GM18520 (cell line): ENCODE data around the gene MYOCOS.
"Not testable (repeated sequence)": the region's sequence is repeated elsewhere in the genome, so short reads cannot be mapped to it uniquely, and the experiment has no call there.

ENCODE experiments used
- ATAC-seq: cut with Tn5 transposase; IDR thresholded peaks from one replicate; pipeline ENCODE4 v1.9.1; 2021; ENCODE audit not compliant: unreplicated experiment

The MYOCOS gene, protein sequence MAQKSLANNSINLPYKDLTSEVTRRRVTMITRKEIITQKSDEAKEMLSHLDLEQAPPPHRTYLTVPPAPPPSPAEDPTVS

DNA sequence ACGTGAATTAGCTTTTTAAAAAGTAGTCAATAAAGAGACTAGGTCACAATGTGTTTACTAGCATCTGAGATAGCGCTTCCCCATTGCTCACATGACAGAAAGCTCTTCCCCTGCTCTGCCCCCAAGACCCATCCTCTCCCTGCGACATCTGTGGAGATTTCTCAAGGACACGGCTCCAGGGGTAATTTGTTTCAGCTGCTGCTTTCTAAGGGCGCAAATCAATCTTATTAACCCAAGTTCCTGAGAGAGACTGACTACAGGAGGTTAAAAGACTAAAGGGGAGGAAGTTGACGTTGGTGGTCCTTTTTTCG is at the start of gene MYOCOS:
Gene MYOCOS (plus strand): TSS at position 92 of the 311 bp plus-strand sequence. CDS start 1,641 bp downstream, outside the sequence.
- ATAC-seq: no peak

DNA sequence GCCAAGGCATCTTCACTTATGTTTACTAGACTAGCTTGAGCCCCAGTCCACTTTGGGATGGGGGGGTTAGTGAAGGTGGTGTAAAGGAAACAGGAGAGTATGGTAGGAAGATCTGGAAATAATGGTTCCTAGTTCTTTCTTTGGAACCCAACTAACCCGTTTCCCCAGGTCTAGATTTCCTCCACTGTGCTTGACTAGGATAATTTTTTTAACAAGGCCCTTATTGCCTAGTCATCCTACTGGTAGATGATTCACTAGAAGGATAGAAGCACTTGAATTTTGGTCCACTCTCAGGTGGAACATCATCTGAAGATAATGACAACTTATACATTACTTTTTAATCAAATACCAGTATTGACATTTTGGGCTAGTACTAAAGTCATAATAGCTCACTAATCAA is 45.9 kb upstream of the MYOCOS start:
- no peak for ATAC-seq

DNA sequence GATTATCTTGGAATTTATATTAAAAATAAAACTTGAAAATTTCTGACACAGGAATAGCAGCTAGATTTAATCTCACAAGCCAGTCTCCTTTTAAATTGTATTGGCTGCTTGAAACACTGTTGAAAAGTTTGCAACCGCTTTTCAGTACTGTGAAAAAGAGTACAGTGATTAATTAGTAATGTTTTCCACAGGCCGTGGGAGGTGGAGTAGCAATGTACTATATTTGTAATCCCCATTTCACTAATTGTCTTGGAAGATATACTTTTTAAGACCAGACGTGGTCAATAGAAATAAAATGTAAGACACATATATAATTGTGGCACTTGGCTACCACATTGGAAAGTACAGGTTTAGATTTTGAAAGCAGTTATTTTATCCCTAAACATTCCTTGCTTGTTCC is 40.8 kb upstream of the MYOCOS start:
- ATAC-seq: no peak

DNA sequence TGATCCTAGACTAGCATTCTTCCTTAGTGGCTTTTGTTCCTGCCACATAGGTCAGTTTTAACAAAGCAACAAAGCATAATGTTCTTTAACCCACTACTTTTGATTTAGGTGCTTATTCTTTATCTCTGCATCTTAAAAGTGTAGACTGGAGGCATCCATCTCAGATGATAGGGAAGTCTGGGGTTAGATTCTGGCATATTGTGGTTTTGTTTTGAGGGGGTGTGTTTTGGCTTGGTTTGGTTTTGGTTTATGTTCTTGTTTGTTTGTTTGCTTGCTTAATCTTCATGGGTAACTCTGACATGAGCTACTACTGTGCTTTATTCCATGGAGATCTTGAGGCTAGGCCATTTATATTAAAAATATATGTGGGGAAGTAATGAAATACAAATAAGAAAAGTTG is 40.3 kb upstream of the MYOCOS start:
- no peak for ATAC-seq

DNA sequence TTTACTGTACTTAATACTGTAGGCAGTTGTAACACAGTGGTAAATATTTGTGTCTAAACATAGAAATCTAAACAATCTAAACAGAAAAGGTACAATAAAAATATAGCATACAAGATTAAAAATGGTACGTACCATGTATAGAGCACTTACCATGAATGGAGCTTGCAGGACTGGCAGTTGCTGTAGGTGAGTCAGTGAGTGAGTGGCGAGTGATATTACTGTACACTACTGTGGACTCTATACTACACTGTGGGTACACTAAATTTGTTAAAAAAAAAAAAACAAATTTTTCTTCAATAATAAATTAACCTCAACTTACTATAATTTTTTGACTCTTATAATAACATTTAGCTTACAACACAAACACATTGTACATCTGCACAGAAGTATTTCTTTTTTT is 39.5 kb upstream of the MYOCOS start:
- ATAC-seq: no peak

DNA sequence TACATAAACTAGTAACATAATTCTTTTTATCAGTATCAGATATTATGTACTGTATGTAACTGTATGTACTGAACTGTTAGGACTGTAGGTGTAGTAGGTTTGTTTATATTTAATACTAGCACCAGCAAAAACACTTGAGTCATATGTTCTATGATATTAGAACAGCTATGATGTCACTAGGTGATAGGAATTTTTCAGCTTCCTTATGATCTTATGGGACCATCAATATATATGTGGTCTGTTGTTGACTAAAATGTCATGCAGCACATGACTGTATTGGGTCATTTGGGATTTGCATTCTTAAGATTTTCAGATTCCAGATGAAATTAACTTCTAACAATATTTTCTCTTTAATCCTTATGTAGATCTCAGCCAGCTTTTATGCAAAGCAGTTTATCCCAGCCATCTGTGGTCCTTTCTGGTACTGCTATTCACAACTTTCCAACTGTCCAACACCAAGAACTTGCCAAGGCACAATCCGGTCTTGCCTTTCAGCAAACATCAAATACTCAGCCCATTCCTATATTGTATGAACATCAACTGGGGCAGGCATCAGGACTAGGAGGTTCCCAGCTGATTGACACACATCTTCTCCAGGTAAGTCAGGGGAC is 38.3 kb upstream of the MYOCOS start:
- ATAC-seq: no peak

DNA sequence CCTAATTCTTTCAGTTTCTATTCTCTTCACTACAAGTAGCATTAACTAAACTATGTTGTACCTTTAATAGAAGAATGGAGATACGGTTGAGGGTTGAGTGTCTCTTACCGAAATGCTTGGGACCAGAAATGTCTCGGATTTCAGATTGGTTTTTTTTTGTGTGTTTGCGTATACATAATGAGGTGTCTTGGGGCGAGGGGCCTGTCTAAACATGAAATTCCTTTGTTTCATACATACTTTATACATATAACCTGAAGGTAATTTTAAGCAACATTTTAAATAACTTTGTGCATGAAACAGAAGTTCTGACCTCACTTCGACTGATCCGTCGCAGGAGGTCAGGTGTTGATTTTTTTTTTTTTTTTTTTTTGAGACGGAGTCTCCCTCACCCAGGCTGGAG is 36.3 kb upstream of the MYOCOS start:
- no peak for ATAC-seq

DNA sequence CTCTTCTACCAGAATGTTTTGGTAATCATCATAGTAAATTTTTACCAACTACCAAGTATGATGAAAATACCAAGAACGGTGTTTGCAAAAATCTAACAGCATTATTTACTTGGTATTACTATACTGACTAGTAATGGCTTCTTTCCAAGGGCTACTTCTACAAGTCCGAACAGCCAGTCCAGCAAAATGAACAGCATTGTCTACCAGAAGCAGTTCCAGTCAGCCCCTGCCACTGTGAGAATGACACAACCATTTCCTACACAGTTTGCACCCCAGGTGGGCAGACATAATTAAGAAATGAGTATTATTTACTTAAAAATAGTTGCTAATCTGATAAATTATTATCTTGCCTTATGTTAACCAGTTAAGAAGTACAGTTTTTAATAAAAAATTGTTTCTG is 33.8 kb upstream of the MYOCOS start:
- ATAC-seq: no peak

DNA sequence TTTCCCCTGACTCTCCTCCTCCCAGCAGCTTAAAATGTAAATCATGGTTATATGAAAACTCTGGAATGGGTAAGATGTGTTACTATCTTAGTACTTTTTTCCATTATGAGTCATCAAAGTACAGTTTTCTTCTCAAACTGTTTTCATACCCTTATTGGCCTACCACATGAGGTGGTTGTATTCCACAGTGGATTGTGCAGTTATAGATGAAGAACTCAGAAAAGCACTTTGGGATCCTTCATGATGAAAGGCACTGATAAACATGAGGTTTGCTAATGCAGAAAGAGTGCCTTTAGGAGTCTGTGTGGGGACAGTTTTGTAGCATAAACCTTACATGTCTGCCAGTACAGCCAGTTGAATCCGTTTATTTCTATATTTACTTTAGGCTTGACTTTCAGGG is 32.0 kb upstream of the MYOCOS start:
- ATAC-seq: no peak

DNA sequence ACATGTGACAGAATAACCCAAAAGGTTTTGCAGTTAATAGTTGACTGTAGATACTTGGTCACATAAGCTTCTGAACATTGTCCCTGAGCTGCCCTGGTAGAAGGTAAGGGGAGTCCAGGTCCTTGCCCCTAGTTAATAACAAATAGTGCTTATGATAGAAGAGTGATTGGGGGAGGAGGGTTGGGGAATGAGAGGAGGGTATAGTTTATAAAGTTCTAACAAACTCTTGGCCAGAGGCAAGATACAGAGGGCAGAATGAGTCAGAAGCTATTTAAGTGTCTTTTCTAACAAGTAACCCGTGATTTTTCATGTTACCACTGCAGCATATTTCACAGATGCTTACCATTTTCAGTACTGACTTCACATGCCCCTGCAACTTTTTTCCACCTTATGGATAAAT is 26.7 kb upstream of the MYOCOS start:
- ATAC-seq: no peak

DNA sequence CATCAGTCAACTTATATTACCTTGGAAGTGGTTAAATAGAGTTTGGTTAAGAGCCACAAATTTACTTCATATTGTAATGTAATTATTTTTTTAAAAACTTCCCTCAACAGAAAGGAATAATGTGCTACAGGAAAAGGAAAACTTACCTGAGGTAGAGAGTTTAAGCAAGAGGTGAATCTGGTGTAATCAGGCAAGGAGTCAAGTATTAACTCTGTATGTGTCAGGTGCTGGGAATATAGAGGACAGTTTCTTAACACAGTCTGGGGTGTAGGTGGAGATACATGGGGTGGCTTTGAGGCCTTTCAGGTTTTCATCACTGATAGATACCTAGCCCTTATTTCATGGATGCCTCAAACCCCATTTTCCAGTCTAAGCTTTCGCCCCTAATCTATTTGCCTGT is 25.9 kb upstream of the MYOCOS start:
- no peak for ATAC-seq

DNA sequence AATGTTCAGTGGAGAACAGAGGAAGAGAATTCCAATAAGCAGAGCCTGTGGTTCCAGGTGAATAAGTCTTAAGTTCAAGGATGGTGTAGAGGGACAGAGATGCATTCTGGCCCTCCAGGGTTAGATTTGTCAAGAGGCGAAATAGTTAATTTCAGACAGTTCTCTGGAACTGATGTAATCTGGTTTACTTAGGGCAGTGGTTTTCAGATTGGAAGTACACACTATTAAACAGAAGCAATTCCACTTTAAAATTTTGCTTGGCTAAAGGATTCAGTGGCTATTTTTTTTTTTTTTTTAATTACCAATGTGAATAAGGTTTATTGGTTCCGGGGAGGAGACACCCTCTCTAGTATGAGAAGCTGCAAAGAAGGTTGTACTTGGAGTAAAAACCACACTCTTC is 25.3 kb upstream of the MYOCOS start:
- ATAC-seq: no peak

DNA sequence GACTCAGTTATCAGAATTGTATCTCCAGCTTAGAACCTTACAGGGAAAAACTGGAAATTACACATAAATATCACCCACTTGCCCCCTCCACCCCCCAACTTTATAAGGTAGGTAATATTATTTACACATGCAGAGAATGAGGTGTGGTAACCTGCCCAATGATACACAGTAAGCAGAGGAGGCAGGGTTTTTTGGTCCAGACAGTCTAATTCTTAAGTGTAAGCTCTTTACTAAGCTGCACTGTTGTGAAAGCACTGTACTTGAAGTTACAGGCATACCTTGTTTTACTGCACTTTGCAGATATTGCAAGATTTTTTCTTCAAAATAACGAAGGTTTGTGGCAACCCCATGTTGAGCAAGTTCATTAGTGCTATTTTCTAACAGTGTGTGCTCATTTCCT is 24.8 kb upstream of the MYOCOS start:
- no peak for ATAC-seq

DNA sequence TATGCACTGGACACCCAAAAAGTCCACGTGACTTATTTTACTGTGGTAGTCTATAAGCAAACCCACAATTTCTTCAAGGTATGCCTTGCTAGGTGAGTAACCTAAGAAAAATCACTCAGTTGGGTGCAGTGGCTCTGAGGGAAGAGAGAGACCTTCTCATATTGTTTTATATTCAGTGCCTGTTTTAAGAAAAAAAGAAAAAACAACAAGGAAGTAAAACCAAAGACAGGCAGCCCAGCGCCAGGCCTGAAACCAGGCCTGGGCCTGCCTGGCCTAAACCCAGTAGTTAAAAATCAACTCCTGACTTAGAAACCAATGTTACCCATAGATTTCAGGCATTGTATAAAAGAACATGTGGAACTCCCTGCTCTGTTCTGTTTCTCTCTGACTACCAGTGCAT is 21.7 kb upstream of the MYOCOS start:
- not testable (repeated sequence) for ATAC-seq

DNA sequence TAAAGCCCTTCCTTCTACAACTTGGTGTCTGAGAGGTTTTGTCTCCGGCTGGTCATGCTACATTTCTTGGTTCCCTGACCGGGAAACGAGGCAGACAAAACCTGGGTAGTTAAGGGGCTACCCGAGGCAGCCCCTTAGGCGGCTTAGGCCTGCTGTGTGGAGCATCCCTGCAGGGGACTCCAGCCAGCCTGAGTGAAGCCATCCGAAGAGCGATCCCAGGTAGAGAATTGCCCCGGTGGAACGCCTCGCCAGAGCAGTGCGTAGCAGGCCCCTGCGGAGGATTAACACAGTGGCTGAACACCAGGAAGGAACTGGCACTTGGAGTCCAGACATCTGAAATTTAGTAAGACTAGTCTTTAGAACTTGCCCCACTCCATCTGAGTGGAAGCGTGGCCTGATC is 21.2 kb upstream of the MYOCOS start:
- no peak for ATAC-seq

DNA sequence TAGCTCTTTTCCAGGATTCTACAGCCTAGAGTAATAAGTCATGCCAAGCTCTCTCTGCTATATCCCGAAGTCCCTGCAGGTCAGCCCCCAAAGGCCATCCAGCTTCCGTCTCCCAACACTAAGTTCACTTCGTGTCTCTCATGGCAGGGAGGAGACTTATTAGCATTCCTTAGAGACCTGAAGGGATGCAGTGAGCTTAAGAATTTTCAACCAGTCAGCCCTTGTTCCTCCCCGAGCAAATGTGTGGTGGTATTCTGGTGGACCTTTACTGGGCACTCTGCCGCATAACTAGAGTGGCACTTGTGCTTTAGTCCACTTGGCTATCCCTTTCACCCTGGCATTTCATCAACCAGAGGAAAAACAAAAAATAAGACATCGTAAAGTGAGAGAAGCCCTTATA is 19.0 kb upstream of the MYOCOS start:
- ATAC-seq: not testable (repeated sequence)

DNA sequence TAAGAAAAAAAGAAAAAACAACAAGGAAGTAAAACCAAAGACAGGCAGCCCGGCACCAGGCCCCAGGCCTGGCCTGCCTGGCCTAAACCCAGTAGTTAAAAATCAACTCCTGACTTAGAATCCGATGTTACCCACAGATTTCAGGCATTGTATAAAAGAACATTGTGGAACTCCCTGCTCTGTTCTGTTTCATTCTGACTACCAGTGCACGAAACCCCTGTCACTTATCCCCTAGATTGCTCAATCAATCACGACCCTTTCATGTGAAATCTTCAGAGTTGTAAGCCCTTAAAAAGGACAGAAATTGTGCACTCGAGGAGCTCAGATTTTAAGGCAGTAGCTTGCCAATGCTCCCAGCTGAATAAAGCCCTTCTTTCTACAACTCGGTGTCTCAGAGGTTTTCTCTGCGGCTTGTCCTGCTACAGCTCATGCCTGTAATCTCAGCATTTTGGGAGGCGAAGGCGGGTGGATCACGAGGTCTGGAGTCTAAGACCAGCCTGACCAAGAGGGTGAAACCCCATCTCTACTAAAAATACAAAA is 15.6 kb upstream of the MYOCOS start:
- ATAC-seq: no peak

DNA sequence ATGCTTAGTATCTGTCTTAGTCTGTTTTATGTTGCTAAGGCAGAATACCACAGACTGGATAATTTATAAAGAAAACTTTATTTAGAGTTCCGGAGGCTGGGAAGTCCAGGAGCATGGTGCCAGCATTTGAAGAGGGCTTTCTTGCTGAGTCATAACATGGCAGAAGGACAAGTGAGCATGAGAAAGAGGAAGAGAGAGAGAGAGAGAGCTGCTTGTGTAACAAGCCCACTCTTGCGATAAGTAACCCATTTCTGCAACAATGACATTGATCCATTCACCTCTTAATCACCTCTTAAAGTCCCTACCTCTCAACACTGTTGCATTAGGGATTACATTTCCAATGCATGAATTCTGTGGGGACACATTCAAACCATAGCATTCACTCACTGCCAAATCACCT is 11.7 kb upstream of the MYOCOS start:
- no peak for ATAC-seq

DNA sequence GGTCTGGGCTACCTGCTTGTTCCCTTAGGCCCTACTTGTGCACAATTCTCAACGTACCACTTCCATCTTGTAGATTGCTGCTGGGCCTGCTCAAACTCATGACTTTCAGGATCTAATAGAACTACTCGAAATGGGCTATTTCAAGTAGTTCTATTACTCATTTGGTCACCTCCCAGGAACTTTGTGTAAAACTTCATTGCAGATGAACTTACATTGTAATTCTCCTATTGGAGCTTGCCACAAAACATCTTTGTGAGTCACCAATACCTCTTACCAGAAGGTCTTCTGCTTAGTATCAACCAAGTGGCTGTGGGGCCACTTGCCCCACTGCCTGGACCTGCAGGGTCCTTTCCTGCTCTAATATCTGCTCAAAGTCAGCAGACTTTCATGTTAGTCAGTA is 10.7 kb upstream of the MYOCOS start:
- no peak for ATAC-seq

DNA sequence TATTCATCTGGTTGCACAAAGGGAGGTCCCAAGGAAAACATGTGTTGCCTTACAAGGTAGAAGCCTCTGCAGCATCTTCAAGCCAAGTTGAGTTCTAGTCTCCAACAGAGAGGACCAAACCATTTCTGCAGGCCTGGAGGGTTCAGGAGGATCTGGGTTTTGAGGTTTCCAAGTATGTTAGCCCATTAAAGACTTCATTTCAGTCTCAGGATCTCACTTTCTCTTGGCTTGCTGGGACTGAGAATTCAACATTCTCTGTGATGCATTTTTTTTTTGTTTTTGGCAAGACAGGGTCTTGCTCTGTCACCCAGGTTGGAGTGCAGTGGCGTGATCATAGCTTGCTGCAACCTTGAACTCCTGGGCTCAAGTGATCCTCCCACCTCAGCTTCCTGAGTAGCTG is 8.8 kb upstream of the MYOCOS start:
- no peak for ATAC-seq

DNA sequence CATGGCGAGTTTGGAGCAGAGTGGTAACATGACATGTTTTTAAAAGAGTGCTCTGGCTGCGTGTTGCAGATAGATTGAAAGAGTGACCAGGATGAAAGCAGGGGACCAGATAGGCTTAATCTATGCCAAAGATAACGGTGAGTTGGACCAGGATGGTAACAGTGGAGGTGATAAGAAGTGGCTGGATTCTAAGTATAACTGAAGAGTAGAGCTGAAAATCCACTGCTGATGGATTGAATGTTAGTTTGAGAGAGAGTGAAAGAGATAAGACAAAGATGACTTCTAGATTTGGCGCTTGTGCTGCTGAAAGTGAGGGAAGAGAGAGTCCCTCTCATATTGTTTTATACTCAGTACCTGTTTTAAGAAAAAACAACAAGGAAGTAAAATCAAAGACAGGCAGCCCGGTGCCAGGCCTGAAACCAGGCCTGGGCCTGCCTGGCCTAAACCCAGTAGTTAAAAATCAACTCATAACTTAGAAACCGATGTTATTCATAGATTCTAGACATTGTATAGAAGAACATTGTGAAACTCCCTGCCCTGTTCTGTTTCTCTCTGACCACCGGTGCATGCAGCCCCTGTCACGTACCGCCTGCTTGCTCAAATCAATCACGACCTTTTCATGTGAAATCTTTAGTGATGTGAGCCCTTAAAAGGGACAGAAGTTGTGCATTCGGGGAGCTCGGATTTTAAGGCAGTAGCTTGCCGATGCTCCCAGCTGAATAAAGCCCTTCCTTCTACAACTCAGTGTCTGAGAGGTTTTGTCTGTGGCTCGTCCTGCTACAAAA is 6.7 kb upstream of the MYOCOS start:
- not testable (repeated sequence) for ATAC-seq

DNA sequence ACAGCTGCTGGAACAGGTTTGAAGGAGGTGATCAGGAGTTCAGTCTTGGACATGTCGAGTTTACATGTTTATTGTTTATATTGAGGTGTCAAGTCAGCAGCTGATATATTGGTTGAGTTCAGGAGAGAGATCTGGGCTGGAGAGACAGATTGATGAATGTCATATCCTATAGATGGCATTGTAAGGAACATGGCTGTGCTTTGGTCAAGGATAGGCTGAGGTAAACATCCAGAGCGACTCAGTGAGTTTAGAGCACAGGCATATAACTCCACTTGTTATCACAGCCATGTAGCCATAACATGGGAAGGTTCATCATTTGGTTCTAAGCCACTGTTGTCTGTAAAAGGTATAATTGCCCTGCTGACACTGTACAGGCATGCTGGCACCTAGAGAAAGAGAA is 5.5 kb upstream of the MYOCOS start:
- ATAC-seq: no peak
